GM18861 (cell line): ENCODE measurements around the gene TIMELESS.
"Not testable (repeated sequence)": the region's sequence is repeated elsewhere in the genome, so short reads cannot be mapped to it uniquely, and the experiment has no call there.

Experiments used
- ATAC-seq: cut with Tn5 transposase; IDR thresholded peaks from one replicate; pipeline ENCODE4 v1.9.1; 2021; ENCODE audit not compliant: unreplicated experiment

Gene TIMELESS

DNA sequence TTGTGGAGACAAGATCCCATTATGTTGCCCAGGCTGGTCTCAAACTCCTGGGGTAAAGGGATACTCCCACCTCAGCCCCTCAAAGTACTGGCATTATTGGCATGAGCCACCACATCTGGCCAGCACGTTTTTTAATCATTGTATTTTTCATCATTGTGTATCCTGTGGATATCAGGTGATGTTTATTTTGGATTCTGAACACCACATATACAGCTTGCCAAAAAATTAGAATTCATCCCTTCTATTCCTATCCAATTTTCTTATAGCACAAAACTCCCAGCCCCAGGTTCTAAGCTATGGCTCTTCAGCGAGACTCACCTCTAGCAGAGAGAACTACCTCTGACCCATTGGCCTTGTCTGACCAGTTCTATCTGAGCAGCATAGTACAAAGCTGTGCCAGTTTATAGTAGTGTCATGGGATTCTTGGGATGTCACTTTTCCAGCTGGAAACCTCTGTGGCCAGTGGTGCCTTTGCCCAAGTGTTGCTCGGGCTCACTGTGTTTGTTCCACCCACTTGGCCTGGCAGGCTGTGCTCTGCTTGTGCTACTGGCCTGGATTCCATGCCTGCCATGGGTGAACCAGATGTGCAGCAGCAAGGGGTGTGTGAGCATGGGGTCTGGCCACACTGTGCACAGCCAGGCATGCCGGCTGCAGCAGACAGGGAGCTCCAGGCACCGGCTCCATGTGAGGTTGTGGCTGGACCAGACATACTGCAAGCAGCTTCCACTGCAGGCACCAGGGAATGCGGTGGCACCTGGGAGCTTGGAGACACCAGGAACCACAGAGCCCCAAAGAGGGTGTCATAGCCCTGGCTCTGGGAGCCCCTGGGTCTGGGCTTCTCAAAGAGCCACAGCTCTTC lies 37.2 kb downstream of the TIMELESS start:
- no peak for ATAC-seq

DNA sequence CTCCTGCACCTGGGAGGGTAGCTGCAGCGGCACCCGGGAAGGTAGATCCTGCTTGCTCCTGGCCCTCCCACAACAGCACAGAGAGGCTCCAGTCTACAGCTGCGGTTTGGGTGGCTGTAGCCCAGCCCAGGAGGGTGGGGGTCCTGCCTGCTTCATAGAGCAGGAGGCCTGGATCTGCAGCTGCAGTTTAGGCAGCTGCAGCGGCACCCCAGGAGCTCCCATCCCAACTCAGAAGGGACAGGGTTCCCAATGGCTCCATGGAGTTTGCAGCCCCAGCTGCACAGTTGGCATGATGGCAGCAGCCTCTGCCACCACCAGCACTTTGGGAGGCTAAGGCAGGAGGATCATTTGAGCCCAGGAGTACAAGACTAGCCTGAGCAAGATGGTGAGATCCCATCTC lies 38.5 kb downstream of the TIMELESS start:
- no peak for ATAC-seq

DNA sequence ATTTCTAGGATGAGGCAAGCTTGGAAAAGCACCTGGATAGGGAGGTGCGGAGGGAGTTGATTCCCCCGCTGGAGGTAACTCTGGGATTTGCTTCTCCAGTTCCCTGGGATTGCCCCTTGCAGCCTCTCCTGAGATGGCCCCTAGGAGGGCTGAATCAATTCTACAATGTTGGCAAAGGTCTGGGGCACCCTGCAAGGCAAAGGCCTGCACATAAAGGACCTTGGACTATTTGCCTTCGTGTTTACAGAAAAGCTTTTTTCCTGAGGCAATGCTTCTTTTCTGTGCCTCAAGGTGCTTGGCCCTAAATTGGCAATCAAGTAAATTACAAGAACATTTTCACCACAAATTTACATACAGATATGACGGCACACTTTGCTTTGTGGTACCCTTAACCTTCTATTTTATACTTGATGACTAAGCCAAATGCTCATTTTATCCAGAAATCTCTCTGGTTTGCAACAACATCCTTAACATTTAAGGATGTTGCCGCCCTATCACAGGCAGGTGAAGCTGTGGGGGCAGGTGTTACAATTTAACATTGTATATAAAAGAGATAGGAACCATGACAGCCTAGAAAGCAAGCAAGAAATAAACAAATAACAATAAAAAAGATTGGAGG lies 40.3 kb downstream of the TIMELESS start:
- ATAC-seq, result no peak

DNA sequence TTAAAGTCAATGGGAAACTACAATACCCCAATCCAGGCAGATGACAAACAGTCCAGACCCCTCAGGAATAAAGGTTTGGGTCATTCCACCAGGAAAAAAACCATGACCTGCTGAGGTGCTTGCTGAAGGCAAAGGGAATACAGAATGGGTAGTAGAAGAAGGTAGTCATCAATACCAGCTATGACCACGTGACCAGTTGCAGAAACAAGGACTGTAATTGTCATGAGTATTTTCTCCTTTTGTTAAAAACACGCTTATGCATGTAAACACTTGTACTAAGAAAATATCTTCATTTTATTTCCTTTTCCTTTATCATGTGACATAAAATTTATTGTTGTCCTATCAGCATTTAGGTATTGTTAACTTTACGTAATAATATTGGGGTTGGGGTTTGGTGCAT lies 45.0 kb downstream of the TIMELESS start:
- not testable (repeated sequence) for ATAC-seq

DNA sequence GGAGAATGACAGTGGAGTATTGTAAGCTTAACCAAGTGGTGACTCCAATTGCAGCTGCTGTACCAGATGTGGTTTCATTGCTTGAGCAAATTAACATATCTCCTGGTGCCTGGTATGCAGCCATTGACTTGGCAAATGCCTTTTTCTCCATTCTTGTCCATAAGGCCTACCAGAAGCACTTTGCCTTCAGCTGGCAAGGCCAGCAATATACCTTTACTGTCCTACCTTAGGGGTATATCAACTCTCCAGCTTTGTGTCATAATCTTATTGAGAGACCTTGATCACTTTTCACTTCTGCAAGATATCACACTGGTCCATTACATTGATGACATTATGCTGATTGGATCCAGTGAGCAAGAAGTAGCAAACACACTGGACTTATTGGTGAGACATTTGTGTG lies 47.6 kb downstream of the TIMELESS start:
- not testable (repeated sequence) for ATAC-seq

DNA sequence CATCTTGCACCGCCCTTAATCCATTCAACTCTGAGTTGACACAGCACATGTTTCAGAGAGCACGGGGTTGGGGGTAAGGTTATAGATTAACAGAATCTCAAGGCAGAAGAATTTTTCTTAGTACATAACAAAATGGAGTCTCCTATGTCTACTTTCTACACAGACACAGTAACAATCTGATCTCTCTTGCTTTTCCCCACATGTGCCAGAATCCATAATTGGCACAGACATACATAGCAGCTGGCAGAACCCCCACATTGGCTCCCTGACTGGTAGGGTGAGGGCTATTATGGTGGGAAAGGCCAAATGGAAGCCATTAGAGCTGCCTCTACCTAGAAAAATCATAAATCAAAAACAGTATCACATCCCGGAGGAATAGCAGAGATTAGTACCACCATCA lies 48.1 kb downstream of the TIMELESS start:
- not testable (repeated sequence) for ATAC-seq

DNA sequence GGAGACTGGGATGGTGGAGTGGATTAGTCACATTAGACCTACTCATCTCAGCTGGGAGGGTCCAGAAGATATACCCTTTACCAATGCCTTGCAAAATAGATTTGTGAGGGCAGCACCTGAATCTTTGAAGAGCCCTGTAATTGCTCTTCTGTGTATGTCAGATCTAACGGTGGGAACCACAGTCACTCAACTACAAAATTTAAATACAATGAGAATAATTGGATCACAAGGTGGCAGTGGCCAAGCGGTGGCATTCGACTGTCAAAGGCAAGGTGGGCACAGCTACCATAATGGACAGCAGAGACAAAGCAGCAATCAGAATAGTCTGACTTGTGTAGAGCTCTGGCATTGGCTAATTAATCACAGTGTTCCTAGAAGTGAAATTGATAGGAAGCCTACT lies 49.8 kb downstream of the TIMELESS start:
- not testable (repeated sequence) for ATAC-seq

DNA sequence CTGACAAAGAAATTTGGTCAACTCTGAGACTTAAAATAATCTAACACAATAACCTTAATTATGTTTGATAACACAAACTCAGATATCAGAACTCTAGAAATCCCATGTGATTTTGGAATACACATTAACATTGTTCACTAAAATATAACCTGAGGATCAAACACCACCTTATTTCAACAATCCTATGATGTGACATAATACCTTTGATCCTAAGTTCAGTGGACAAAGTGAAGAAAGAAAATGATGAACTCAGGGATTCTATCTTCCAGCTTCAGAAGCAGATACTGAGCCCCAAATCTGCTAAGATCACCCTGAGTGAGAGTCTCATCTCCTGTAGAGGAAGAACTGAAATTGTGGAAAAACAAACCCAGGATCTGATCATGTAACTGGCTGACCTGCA lies 50.9 kb downstream of the TIMELESS start:
- ATAC-seq, result no peak

DNA sequence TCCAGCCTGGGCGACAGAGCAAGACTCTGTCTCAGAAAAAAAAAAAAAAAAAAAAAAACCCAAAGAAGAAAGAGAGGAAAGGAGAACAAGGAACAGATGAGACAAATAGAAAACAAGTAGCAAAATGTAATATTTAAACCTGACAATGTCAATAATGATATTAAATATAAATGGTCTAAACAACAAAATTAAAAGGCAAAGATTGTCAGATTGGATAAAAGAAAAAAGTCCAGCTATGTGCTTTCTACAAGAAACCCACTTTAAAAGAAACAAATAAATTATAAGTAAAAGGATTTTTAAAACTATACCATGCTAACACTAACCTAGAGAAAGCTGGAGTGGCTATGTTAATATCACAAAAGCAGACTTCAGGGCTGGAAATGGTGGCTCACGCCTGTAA lies 56.9 kb downstream of the TIMELESS start:
- ATAC-seq, result no peak

DNA sequence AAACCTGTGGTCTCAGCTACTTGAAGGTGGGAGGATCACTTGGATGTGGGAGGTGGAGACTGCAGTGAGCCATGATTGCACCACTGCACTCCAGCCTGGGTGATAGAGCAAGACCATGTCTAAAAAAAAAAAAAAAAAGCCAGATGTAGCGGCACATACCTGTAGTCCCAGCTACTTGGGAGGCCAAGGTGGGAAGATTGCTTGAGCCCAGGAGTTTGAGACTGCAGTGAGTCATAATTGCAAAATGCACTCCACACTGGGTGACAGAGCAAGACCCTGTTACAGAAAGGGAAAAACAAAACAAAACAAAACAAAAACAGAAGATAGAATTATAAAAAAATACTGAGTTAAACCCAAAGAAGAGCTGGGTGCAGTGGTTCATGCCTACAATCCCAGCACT lies 57.5 kb downstream of the TIMELESS start:
- no peak for ATAC-seq

DNA sequence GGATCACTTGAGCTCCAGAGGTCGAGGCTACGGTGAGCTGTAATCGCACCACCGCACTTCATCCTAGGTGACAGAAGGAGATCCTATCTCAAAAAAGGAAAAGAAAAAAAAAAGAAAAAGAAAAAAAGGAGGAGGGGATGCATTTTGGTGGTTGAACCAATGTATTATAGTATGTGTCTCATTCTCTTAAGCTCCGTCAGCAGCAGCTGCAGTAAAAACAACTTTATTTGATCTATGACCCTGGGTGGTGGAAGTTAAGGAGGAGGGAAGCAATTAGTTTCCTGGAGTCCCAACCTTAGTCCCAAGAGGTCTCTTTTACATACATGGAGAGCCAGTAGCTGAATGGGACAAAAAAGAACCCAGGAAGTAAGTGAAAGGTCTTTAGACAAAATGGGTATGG lies 59.8 kb downstream of the TIMELESS start:
- no peak for ATAC-seq

DNA sequence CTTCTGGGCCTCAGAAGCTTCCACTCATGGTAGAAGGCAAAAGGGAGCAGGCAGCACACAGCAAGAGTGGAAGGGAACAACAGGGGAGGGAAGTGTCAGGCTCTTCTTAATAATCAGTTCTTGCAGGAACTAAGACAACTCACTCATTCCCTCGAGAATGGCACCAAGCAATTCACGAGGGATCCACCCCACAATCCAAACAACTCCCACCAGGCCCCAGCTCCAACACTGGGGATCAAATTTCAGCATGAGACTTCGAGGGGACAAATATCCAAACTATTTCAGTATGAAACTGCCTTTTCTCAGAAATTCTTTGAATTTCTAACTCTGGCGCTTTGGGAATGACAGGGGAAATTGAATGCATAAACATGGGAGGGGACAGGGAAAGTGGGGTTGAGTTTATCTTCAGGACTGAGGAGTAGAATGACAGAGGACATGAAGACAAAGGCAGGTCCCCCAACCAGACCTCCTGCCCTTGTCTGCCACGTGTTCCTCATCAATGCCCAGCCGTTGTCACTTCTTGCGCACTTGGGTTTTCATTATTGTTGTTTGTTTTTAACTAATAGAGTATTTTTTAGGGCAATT lies 62.0 kb downstream of the TIMELESS start:
- no peak for ATAC-seq

DNA sequence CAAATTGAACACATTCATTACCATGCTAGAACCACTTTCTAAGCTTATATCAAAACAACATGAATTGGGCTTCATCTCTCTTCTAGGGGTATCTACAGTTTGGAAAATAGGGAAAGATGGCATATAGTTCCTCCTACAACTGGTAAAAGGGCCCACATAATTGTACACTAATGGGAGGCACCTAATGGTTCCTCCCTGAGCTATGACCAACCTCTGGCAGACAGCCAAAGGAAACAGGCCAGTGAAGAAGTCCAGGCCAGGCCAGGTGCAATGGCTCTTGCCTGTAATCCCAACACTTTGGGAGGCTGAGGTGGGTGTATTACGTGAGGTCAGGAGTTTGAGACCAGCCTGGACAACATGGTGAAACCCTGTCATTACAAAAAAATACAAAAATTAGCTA lies 63.4 kb downstream of the TIMELESS start:
- no peak for ATAC-seq

DNA sequence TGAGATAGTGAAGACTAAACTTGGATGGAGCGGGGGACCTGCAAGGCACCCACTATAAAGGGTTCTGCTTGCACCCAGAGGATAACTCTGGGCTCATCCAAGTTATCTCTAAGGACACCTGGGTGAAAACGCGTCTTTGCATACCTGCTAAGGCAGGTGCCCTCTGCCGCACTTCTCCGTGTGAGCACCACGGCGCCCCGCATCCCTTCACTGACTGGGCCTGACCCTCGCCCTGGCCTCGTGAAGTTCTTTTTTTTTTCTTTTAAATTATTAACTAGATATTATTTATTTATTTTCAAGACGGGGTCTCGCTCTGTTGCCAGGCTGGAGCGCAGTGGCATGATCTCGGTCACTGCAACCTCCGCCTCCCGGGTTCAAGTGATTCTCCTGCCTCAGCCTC lies 66.6 kb downstream of the TIMELESS start:
- ATAC-seq, result no peak

DNA sequence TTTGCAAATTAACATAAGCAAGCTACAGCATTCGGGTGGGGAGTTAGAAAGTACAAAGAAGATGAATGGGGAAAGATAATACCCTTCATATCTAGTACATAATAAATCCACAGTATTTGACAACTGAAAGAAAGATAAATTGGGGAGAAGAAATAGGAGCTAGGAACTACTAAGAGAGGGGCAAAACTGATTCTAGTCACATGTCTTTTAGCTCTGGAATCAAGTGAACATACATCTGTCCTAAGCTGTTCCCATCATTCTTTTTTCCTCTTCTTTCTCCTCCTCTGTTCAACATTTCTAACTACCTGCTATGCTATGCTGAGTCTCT lies 71.3 kb downstream of the TIMELESS start:
- ATAC-seq, result no peak

DNA sequence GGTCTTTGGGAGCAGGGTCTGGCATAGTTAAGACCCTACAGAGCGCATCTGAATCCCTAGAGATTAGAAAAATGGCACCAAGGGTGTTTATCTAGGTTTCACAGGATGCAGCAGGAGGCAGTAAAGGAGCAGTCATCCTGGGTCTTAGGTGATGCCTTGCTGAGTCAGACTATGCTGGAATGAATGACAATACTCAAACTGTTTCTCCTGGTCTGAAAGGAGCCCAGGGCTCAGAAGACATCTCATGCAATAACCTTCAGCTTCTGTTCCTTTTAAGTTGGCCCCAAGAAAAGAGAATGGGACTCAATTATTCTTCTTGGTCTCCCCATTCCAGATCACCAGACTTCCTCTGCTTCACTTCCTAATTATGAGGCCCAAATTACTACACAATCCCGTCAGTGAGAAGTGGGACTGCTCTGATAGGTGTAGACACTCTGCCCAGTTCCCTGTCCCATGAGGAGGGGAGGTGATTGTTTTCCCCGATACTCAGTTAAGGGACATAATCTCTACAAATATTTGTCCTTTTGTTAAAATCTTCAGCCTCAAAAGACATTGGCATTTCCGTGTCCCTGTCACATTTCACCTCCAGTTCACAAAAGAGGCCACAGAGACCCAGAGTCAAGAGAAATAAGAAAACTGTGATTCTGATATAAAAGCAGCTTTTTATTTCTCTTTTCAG lies 71.8 kb downstream of the TIMELESS start:
- ATAC-seq, result no peak

DNA sequence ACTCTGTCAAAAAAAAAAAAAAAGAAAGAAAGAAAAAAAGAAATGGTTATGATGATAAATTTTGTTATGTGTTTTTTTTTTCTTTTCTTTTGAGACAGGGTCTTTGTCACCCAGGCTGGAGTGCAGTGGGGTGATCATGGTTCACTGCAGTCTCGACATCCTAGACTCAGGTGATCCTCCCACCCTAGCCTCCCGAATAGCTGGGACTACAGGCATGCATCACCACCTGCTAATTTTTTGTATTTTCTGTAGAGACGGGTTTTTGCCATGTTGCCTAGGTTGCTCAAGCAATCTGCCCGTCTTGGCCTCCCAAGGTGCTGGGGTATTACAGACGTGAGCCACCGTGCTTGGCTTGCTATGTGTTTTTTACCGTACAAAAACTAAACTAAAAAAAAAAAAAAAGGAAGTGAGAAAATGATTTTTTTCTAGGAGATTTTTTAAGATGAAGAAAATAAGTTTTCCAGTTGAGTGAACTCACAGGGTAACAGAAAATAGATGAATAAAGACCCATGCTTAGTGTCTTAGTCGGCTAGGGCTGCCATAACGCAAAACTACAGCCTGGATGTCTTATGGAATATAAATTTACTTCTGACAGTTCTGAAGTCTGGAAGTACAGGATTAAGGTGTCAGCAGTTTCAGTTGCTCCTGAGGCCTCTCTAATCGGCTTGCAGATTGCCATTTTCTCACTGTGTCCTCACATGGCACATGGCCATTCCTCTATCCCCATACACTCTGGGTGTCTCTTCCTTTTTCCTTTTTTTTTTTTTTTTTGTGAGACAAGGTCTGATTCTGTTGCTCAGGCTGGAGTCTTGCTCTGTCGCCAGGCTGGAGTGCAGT lies 73.4 kb downstream of the TIMELESS start:
- peak; percentile 76 for ATAC-seq

DNA sequence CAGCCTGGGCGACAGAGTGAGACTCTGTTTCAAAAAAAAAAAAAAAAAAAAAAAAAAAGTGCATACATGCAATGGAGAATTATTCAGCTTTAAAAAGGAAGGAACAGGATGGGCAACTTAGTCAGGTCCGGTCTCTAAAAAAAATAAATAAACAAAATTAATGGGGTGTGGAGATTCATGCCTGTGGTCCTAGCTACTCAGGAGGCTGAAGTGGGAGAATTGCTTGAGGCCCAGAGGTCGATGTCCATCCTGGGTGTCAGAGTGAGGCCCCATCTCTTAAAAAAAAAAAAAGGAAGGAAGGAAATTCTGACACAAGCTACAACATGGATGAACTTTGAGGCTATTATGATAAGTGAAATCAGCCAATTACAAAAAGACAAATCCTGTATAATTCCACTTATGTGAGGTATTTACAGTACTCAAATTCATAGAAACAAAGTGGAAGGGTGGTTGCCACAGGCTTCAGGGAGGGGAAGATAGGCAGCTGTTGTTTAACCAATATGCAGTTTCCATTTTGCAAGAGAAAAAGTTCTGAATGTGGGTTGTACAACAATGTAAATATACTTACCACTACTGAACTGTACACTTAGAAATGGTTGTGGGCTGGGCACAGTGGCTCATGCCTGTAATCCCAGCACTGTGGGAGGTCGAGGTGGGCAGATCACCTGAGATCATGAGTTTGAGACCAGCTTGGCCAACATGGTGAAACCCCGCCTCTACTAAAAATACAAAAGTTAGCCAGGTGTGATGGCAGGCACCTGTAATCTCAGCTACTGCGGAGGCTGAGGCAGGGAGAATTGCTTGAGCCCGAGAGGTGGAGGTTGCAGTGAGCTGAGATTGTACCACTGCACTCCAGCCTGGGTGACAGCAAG lies 74.3 kb downstream of the TIMELESS start:
- no peak for ATAC-seq

DNA sequence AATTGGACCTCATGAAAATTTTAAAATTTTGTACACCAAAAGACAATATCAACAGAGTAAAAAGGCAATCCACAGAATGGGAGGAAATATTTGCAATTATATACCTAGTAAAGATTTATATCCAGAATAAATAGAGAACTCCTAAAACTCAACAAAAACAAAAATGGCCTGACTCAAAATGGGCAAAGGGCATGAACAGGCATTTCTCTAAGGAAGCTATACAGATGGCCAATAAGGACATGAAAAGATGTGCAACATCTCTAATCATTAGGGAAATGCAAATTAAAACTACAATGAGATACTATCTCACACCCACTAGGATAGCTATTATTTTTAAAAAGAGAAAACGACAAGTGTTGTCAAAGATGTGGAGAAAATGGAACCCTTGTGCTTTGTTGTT lies 75.7 kb downstream of the TIMELESS start:
- no peak for ATAC-seq

DNA sequence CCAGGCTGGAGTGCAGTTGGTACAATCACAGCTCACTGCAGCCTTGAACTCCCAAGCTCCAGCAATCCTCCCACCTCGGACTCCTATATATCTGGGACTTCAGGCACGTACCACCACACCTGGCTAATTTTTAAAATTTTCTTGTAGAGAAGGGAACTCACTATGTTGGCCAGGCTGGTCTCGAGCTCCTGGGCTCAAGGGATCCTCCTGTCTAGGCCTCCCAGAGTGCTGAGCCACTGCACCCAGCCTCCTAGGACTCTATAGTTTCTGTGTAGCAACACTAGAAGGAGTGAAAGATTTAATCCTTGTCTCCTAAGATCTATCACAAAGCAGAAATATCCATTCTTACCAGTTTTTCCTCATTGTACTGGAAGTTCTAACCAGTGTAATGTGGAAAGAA lies 82.3 kb downstream of the TIMELESS start:
- no peak for ATAC-seq
